ENCODE results near the gene SSNA1. TPM values are rescaled to one million over a fixed set of nuclear protein-coding genes. Genes with fewer than 3 reads are reported as not detected.

SSNA1 gene
- total RNA-seq, 1 experiment from 2014 or later = 62.3 TPM

- H3K36me3 Mint-ChIP-seq (ENCODE audit: insufficient read depth, unreplicated experiment) = peaks cover 13% of the 10 kb centered on the region
- H3K27me3 Mint-ChIP-seq (ENCODE audit: insufficient read depth, unreplicated experiment) = peaks cover under 1% of the 10 kb centered on the region
- DNase-seq = no peak
- H3K9me3 Mint-ChIP-seq (ENCODE audit: unreplicated experiment) = no peaks in the 10 kb centered on the region
- BruUV-seq (replicated peaks) = no TSS peak
- Histone ChIP-seq H3K4me1 (no peaks in the 10 kb centered on the region), H3K27me3 (replicated peaks; ENCODE audit: control insufficient read depth, insufficient read depth, low read length) (no peaks in the 10 kb centered on the region), H3K36me3 (ENCODE audit: control insufficient read depth, insufficient read depth, low read length) (no peaks in the 10 kb centered on the region), H3K9me3 (no peaks in the 10 kb centered on the region), H3K4me3 (ENCODE audit: low read depth, low read length) (no peak overlapping the region)
- intact Hi-C loops (cut with micrococcal nuclease; ENCODE audit: unreplicated experiment) = no loop called here
- CTCF ChIA-PET = no interaction called here
- POLR2A ChIA-PET = no interaction called here
- H3K27ac Mint-ChIP-seq (ENCODE audit: unreplicated experiment) = no peak overlapping the region
- H3K4me3 Mint-ChIP-seq (ENCODE audit: unreplicated experiment) = no peak overlapping the region
- no peaks in the 10 kb centered on the region for H3K4me1 Mint-ChIP-seq (ENCODE audit: low read depth, unreplicated experiment)
- TF ChIP-seq CTCF (IDR thresholded peaks at IDR 0.05; ENCODE audit: insufficient read depth in 1 of 2, low read depth in 1 of 2, low read length in 1 of 2, severe bottlenecking in 1 of 2, unreplicated experiment in 1 of 2) = no peak
Observed at GRCh38 chr9:137152844-137153405, 35.6 kb upstream of the SSNA1 start.

- Mint-ChIP-seq H3K9me3 (ENCODE audit: unreplicated experiment) (no peaks in the 10 kb centered on the region), H3K36me3 (ENCODE audit: insufficient read depth, unreplicated experiment) (no peaks in the 10 kb centered on the region), H3K4me1 (ENCODE audit: low read depth, unreplicated experiment) (no peaks in the 10 kb centered on the region), H3K27ac (ENCODE audit: unreplicated experiment) (no peak overlapping the region), H3K27me3 (ENCODE audit: insufficient read depth, unreplicated experiment) (peaks cover 8% of the 10 kb centered on the region), H3K4me3 (ENCODE audit: unreplicated experiment) (no peak overlapping the region)
- H3K4me1 ChIP-seq = no peaks in the 10 kb centered on the region
- ChIA-PET CTCF (no interaction called here), POLR2A (no interaction called here)
- H3K9me3 ChIP-seq = no peaks in the 10 kb centered on the region
- H3K27me3 ChIP-seq (replicated peaks; ENCODE audit: control insufficient read depth, insufficient read depth, low read length) = no peaks in the 10 kb centered on the region; the same call in none of the 2 replicates
- H3K4me3 ChIP-seq (ENCODE audit: low read depth, low read length) = no peak overlapping the region
- intact Hi-C loops (cut with micrococcal nuclease; ENCODE audit: unreplicated experiment) = no loop called here
- BruUV-seq (replicated peaks) = no TSS peak
- TF ChIP-seq CTCF (IDR thresholded peaks at IDR 0.05; ENCODE audit: insufficient read depth in 1 of 2, low read depth in 1 of 2, low read length in 1 of 2, severe bottlenecking in 1 of 2, unreplicated experiment in 1 of 2) = no peak
- DNase-seq = no peak
- H3K36me3 ChIP-seq (ENCODE audit: control insufficient read depth, insufficient read depth, low read length) = no peaks in the 10 kb centered on the region
Observed at GRCh38 chr9:137156567-137157375, 31.7 kb upstream of the SSNA1 start.

GRCh38 chr9:137157618-137158415 is 30.7 kb upstream of the SSNA1 start:
- POLR2A ChIA-PET = no interaction called here
- peaks cover 11% of the 10 kb centered on the region for H3K27me3 Mint-ChIP-seq (ENCODE audit: insufficient read depth, unreplicated experiment)
- intact Hi-C loops (cut with micrococcal nuclease; ENCODE audit: unreplicated experiment) = no loop called here
- DNase-seq = no peak
- H3K9me3 Mint-ChIP-seq (ENCODE audit: unreplicated experiment) = no peaks in the 10 kb centered on the region
- H3K4me1 Mint-ChIP-seq (ENCODE audit: low read depth, unreplicated experiment) = no peaks in the 10 kb centered on the region
- Histone ChIP-seq H3K4me3 (ENCODE audit: low read depth, low read length) (no peak overlapping the region), H3K4me1 (no peaks in the 10 kb centered on the region), H3K36me3 (ENCODE audit: control insufficient read depth, insufficient read depth, low read length) (no peaks in the 10 kb centered on the region), H3K9me3 (no peaks in the 10 kb centered on the region), H3K27me3 (replicated peaks; ENCODE audit: control insufficient read depth, insufficient read depth, low read length) (no peaks in the 10 kb centered on the region; the same call in none of the 2 replicates)
- no TSS peak for BruUV-seq (replicated peaks)
- no peak overlapping the region for H3K4me3 Mint-ChIP-seq (ENCODE audit: unreplicated experiment)
- no peak for TF ChIP-seq CTCF (IDR thresholded peaks at IDR 0.05; ENCODE audit: insufficient read depth in 1 of 2, low read depth in 1 of 2, low read length in 1 of 2, severe bottlenecking in 1 of 2, unreplicated experiment in 1 of 2)
- H3K36me3 Mint-ChIP-seq (ENCODE audit: insufficient read depth, unreplicated experiment) = no peaks in the 10 kb centered on the region
- no peak overlapping the region for H3K27ac Mint-ChIP-seq (ENCODE audit: unreplicated experiment)
- CTCF ChIA-PET = interaction anchor here (0.7 kb wide), 1 partner anchor 166 kb away, joined by 3 read pairs; no protein-coding TSS in a partner anchor

Data from Caco-2 (cell line).